Neutrophil (primary cell): Measurements from ENCODE around the gene PRR15.

ENCODE experiments used
- H3K27ac ChIP-seq: fragments of 200-600 bp; sonication (generic); 2 replicates; pipeline ENCODE4 v1.5.1; 2016; ENCODE audit warnings: mild to moderate bottlenecking, moderate library complexity
- H3K27me3 ChIP-seq: fragments of 200-600 bp; sonication (generic); 2 replicates; pipeline ENCODE4 v1.6.0; 2016; ENCODE audit warnings: mild to moderate bottlenecking
- H3K36me3 ChIP-seq: fragments of 200-600 bp; sonication (generic); 2 replicates; pipeline ENCODE4 v1.5.1; 2017
- H3K4me1 ChIP-seq, 2 experiments: fragments of 200-600 bp in 1 of 2; sonication (generic) in 1 of 2; 1 replicate in 1 of 2; 2 replicates in 1 of 2; pipeline versions ENCODE4 v1.5.1 to v1.6.1; 2013 to 2016; ENCODE audit warnings: low read depth in 1 of 2, low read length in 1 of 2, mild to moderate bottlenecking in 1 of 2, moderate library complexity in 1 of 2; ENCODE audit not compliant: control insufficient read depth in 1 of 2, insufficient read depth in 1 of 2
- H3K4me3 ChIP-seq, 2 experiments: fragments of 200-600 bp in 1 of 2; sonication (generic) in 1 of 2; 1 replicate in 1 of 2; 2 replicates in 1 of 2; pipeline ENCODE4 v1.5.1; 2013 to 2016; ENCODE audit warnings: low read depth in 1 of 2, low read length in 1 of 2, mild to moderate bottlenecking in 1 of 2, moderate library complexity in 1 of 2
- H3K9me3 ChIP-seq: fragments of 200-600 bp; sonication (generic); 2 replicates; pipeline ENCODE4 v1.5.1; 2016
- TF ChIP-seq, protein P1 (sequence below): fragments of 200-600 bp; sonication (generic); IDR thresholded peaks from 2 replicates; pipeline ENCODE4 v1.5.1; 2016; ENCODE audit warnings: antibody characterized with exemption

PRR15 gene

DNA sequence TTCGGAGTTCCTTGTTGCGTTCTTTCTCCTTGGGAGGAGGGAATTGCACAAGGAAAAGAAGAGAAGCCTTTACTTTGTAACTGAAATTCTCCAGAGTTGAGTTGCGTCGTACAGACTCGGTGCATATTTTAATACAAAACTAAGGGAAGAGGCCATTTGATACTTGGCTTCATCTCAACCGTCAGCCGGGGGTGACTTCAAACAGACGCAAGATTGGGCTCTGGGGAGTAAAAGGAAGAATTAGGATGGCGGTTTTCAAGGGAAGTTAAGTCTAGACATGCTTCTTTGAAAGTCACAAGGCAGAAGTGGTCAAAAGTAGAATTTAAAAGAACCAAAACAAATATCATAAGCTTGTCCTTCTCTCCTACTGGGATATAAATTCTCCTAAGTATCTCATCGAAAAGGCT, 1.6 kb downstream of the PRR15 start:
- no peaks in the 10 kb centered on the region for H3K36me3 ChIP-seq
- H3K27me3 ChIP-seq, result peaks cover 100% of the 10 kb centered on the region
- TF ChIP-seq, protein P1, sequence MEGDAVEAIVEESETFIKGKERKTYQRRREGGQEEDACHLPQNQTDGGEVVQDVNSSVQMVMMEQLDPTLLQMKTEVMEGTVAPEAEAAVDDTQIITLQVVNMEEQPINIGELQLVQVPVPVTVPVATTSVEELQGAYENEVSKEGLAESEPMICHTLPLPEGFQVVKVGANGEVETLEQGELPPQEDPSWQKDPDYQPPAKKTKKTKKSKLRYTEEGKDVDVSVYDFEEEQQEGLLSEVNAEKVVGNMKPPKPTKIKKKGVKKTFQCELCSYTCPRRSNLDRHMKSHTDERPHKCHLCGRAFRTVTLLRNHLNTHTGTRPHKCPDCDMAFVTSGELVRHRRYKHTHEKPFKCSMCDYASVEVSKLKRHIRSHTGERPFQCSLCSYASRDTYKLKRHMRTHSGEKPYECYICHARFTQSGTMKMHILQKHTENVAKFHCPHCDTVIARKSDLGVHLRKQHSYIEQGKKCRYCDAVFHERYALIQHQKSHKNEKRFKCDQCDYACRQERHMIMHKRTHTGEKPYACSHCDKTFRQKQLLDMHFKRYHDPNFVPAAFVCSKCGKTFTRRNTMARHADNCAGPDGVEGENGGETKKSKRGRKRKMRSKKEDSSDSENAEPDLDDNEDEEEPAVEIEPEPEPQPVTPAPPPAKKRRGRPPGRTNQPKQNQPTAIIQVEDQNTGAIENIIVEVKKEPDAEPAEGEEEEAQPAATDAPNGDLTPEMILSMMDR, result no peak
- no peaks in the 10 kb centered on the region for H3K9me3 ChIP-seq
- H3K4me3 ChIP-seq, result peak overlapping the region; percentile 33 to 53
- H3K27ac ChIP-seq, result no peak overlapping the region
- peaks cover 32 to 37% of the 10 kb centered on the region in 2 experiments for H3K4me1 ChIP-seq

DNA sequence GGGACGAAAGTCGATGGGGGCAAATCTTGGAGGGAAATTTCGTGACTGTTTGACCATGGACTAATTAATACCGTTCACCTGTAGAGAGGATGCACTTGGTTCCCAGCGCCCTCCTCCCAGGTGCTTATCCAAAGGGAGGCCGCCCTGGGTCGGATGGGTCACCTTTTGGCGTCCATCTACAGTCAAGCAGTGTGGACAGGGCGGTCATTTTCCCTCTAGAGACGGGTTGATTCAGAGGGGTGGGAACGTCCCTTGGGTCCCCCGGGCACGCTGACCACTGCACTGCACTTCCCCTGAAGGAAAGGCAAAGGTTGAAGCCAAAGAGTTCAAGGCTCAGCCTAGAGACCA, 2.0 kb downstream of the PRR15 start:
- H3K4me3 ChIP-seq, result peak overlapping the region in 1 of 2 experiments; percentile 21

DNA sequence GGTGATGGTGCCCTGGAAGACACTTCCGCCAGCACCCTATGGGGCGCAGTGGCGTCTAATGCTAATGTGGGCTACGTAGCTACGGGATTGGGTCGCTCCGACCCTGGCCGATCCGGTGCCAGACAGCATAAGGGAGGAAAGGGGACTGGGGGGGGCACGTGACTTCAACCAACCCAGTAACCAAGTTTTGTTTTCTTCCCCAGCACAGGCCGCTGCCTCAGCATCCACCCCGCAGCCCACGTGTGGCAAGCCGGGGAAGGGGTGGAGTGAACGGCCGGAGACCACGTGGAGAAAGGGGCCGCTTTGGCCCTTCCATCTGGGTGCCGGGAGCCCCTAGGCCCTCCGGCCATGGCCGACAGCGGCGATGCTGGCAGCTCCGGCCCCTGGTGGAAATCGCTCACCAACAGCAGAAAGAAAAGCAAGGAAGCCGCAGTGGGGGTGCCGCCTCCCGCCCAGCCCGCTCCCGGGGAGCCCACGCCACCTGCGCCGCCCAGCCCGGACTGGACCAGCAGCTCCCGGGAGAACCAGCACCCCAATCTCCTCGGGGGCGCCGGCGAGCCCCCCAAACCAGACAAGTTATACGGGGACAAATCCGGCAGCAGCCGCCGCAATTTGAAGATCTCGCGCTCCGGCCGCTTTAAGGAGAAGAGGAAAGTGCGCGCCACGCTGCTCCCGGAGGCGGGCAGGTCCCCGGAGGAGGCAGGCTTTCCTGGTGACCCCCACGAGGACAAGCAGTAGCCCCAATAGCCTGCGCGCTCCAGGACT, 2.5 kb downstream of the PRR15 start:
- Histone ChIP-seq H3K27ac (no peak overlapping the region), H3K4me3 (peak overlapping the region in 1 of 2 experiments; percentile 21), H3K27me3 (peaks cover 100% of the 10 kb centered on the region), H3K36me3 (no peaks in the 10 kb centered on the region), H3K4me1 (peaks cover 32 to 37% of the 10 kb centered on the region in 2 experiments), H3K9me3 (no peaks in the 10 kb centered on the region)
- TF ChIP-seq, protein P1, result no peak

More for the DNA sequence above, 2.0 kb downstream of the PRR15 start:
- TF ChIP-seq, protein P1, result no peak
- H3K27ac ChIP-seq, result no peak overlapping the region
- no peaks in the 10 kb centered on the region for H3K9me3 ChIP-seq
- peaks cover 32 to 37% of the 10 kb centered on the region in 2 experiments for H3K4me1 ChIP-seq
- H3K36me3 ChIP-seq, result no peaks in the 10 kb centered on the region
- peaks cover 100% of the 10 kb centered on the region for H3K27me3 ChIP-seq

DNA sequence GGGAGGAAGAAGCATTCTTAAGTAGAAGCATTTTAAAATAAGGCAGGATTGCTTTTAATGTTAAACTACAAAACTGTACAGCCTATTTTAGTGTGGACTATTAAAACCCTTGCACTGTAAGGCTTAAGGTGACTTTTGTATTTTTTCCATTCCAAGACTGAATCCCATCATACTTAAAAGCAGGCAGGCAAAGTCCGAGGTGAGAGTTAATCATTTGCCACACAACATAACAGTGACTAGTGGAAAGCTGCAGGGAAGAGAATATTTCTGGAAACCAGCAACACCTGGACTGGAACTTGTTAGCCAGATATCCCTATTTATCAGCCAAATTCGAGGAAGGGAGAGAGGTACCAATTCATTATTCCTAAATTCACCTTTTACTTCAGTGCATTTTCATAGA, 3.5 kb downstream of the PRR15 start:
- Histone ChIP-seq H3K36me3 (no peaks in the 10 kb centered on the region), H3K9me3 (no peaks in the 10 kb centered on the region), H3K4me3 (no peak overlapping the region), H3K4me1 (peaks cover 32 to 37% of the 10 kb centered on the region in 2 experiments), H3K27me3 (peaks cover 90% of the 10 kb centered on the region), H3K27ac (no peak overlapping the region)
- TF ChIP-seq, protein P1, result no peak

DNA sequence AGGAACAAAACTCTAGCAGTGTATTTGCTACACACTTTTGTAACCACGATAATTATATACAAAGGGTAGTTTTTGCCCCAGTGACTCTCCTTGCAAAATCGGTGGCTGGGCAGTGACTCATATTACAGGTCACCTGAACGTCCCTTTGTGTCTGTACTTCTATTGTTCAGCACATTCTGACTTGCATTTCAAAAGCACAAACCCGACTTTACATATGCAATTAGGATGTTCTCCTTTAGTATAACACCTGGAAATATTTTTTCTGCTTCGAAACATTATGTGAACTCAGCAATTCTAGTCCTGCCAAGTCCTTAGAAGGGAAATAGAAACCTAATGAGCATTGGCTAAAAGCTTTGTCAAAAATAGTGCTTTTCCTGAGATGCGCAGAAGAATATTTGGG, 6.0 kb downstream of the PRR15 start:
- H3K27me3 ChIP-seq, result peaks cover 65% of the 10 kb centered on the region
- no peaks in the 10 kb centered on the region for H3K36me3 ChIP-seq
- H3K4me1 ChIP-seq, result peaks cover 15 to 20% of the 10 kb centered on the region in 2 experiments
- TF ChIP-seq, protein P1, result no peak
- no peaks in the 10 kb centered on the region for H3K9me3 ChIP-seq
- no peak overlapping the region for H3K4me3 ChIP-seq
- no peak overlapping the region for H3K27ac ChIP-seq
